Mesodermal cell (in vitro differentiated cells): ENCODE data around the gene CAPNS1.

Source experiments
- H3K27ac ChIP-seq: 2 replicates; pipeline ENCODE4 v1.7.0; 2013; ENCODE audit warnings: mild to moderate bottlenecking, low read depth, low read length, moderate library complexity; ENCODE audit not compliant: severe bottlenecking
- H3K36me3 ChIP-seq: 2 replicates; pipeline ENCODE4 v1.7.1; 2013; ENCODE audit warnings: mild to moderate bottlenecking, low read length, moderate library complexity; ENCODE audit not compliant: control insufficient read depth, insufficient read depth
- H3K4me1 ChIP-seq: one replicate; pipeline ENCODE4 v1.7.1; 2013; ENCODE audit warnings: mild to moderate bottlenecking, low read length; ENCODE audit not compliant: insufficient read depth, control insufficient read depth, poor library complexity, severe bottlenecking
- H3K4me3 ChIP-seq: 2 replicates; pipeline ENCODE4 v1.7.0; 2013; ENCODE audit warnings: low read length, control low read depth, mild to moderate bottlenecking; ENCODE audit not compliant: insufficient read depth, poor library complexity, severe bottlenecking; ENCODE audit errors: extremely low read depth
- H3K9me3 ChIP-seq: 2 replicates; pipeline ENCODE4 v1.7.1; 2013; ENCODE audit warnings: mild to moderate bottlenecking, low read length, moderate library complexity; ENCODE audit not compliant: control insufficient read depth
- WGBS, 2 experiments: methylation state at CpG; one replicate each; pipeline ENCODE4 v1.1.5; 2013; ENCODE audit warnings: missing lambda C conversion rate in 2 of 2; ENCODE audit not compliant: insufficient coverage in 2 of 2; 5-methylcytosine and 5-hydroxymethylcytosine counted together

Gene CAPNS1

GRCh38 chr19:36136964-36137686 is 2.7 kb upstream of the CAPNS1 start:
- Histone ChIP-seq H3K4me1 (peaks cover 17% of the 10 kb centered on the region), H3K27ac (no peak overlapping the region), H3K36me3 (peaks cover 9% of the 10 kb centered on the region), H3K4me3 (no peak overlapping the region), H3K9me3 (no peaks in the 10 kb centered on the region)
- 64 to 89% methylated on average over 4 to 10 of the region's 12 CpGs for whole genome bisulfite sequencing, 2 experiments

- WGBS, 2 experiments: no CpG with 5 or more reads among the region's 7 CpGs
- H3K27ac ChIP-seq: peak overlapping the region; percentile 87
- H3K9me3 ChIP-seq: no peaks in the 10 kb centered on the region
- peaks cover 17% of the 10 kb centered on the region for H3K4me1 ChIP-seq
- peak overlapping the region; percentile 100 for H3K4me3 ChIP-seq
- H3K36me3 ChIP-seq: peaks cover 24% of the 10 kb centered on the region
Measured at GRCh38 chr19:36139120-36139472, 770 bp upstream of the CAPNS1 start.

GRCh38 chr19:36140304-36141038 is 605 bp downstream of the CAPNS1 start:
- WGBS, 2 experiments: 0% methylated on average over 20 to 26 of the region's 31 CpGs
- H3K4me1 ChIP-seq: peaks cover 17% of the 10 kb centered on the region
- H3K36me3 ChIP-seq: peaks cover 38% of the 10 kb centered on the region
- no peaks in the 10 kb centered on the region for H3K9me3 ChIP-seq
- H3K27ac ChIP-seq: peak overlapping the region; percentile 88
- peak overlapping the region; percentile 100 for H3K4me3 ChIP-seq

GRCh38 chr19:36141039-36141927 is 1.4 kb downstream of the CAPNS1 start:
- H3K9me3 ChIP-seq: no peaks in the 10 kb centered on the region
- H3K27ac ChIP-seq: no peak overlapping the region
- H3K36me3 ChIP-seq: peaks cover 46% of the 10 kb centered on the region
- H3K4me1 ChIP-seq: peaks cover 17% of the 10 kb centered on the region
- peak overlapping the region; percentile 100 for H3K4me3 ChIP-seq
- WGBS, 2 experiments: 30 to 31% methylated on average over 24 of the region's 42 CpGs

- no peaks in the 10 kb centered on the region for H3K9me3 ChIP-seq
- no peak overlapping the region for H3K4me3 ChIP-seq
- no peak overlapping the region for H3K27ac ChIP-seq
- peaks cover 10% of the 10 kb centered on the region for H3K4me1 ChIP-seq
- 93 to 98% methylated on average over 10 to 13 of the region's 14 CpGs for WGBS, 2 experiments
- H3K36me3 ChIP-seq: peaks cover 54% of the 10 kb centered on the region
Measured at GRCh38 chr19:36142046-36142445, 2.2 kb downstream of the CAPNS1 start.

GRCh38 chr19:36142496-36142895 is 2.6 kb downstream of the CAPNS1 start:
- Histone ChIP-seq H3K4me3 (no peak overlapping the region), H3K9me3 (no peaks in the 10 kb centered on the region), H3K36me3 (peaks cover 58% of the 10 kb centered on the region), H3K27ac (no peak overlapping the region), H3K4me1 (peaks cover 9% of the 10 kb centered on the region)
- 94 to 99% methylated on average over 7 to 8 of the region's 9 CpGs for WGBS, 2 experiments

- WGBS, 2 experiments: 96 to 100% methylated on average over 5 of the region's 6 CpGs
- Histone ChIP-seq H3K27ac (no peak overlapping the region), H3K9me3 (no peaks in the 10 kb centered on the region), H3K4me3 (no peak overlapping the region), H3K36me3 (peaks cover 78% of the 10 kb centered on the region), H3K4me1 (peaks cover 6% of the 10 kb centered on the region)
Measured at GRCh38 chr19:36144624-36145023, 4.8 kb downstream of the CAPNS1 start.

GRCh38 chr19:36149673-36150406 is 10.0 kb downstream of the CAPNS1 start:
- H3K9me3 ChIP-seq: no peaks in the 10 kb centered on the region
- peaks cover 90% of the 10 kb centered on the region for H3K36me3 ChIP-seq
- H3K4me1 ChIP-seq: no peaks in the 10 kb centered on the region
- no peak overlapping the region for H3K4me3 ChIP-seq
- WGBS, 2 experiments: 94 to 95% methylated on average over 13 of the region's 13 CpGs
- no peak overlapping the region for H3K27ac ChIP-seq

GRCh38 chr19:36150586-36150985 is 10.7 kb downstream of the CAPNS1 start:
- Histone ChIP-seq H3K27ac (no peak overlapping the region), H3K4me1 (no peaks in the 10 kb centered on the region), H3K36me3 (peaks cover 83% of the 10 kb centered on the region), H3K9me3 (no peaks in the 10 kb centered on the region), H3K4me3 (no peak overlapping the region)
- 83 to 100% methylated on average over 1 to 2 of the region's 5 CpGs for WGBS, 2 experiments
